SIG-M5 treated with dmso at 0.1 percent for 504 hours (cell line): ENCODE results near the gene LGALS9C.
"Not testable (repeated sequence)": the region's sequence is repeated elsewhere in the genome, so short reads cannot be mapped to it uniquely, and the experiment has no call there.

Experiments used
- DNase-seq: peaks from one replicate; lab custom pipeline; 2025; ENCODE audit not compliant: unreplicated experiment; lab: John Stamatoyannopoulos, UW

The LGALS9C gene

GRCh38 chr17:18476508-18477308, at the start of gene LGALS9C:
Gene LGALS9C (plus strand): TSS chr17:18476789. CDS start chr17:18476855, 66 bp downstream.
- DNase-seq = not testable (repeated sequence)

GRCh38 chr17:18432206-18432605, 44.4 kb upstream of the LGALS9C start:
- DNase-seq = not testable (repeated sequence)

- DNase-seq = not testable (repeated sequence)
Observed at GRCh38 chr17:18439465-18439870, 37.1 kb upstream of the LGALS9C start.

- DNase-seq = not testable (repeated sequence)
Observed at GRCh38 chr17:18442093-18442492, 34.5 kb upstream of the LGALS9C start.

- not testable (repeated sequence) for DNase-seq
Observed at GRCh38 chr17:18442532-18442931, 34.1 kb upstream of the LGALS9C start.

- DNase-seq = not testable (repeated sequence)
Observed at GRCh38 chr17:18447476-18448205, 28.9 kb upstream of the LGALS9C start.

GRCh38 chr17:18448311-18448710, 28.3 kb upstream of the LGALS9C start:
- DNase-seq = not testable (repeated sequence)

GRCh38 chr17:18449833-18450232, 26.8 kb upstream of the LGALS9C start:
- not testable (repeated sequence) for DNase-seq

- not testable (repeated sequence) for DNase-seq
Observed at GRCh38 chr17:18450998-18451397, 25.6 kb upstream of the LGALS9C start.

GRCh38 chr17:18451969-18452368, 24.6 kb upstream of the LGALS9C start:
- not testable (repeated sequence) for DNase-seq

- not testable (repeated sequence) for DNase-seq
Observed at GRCh38 chr17:18459035-18459434, 17.6 kb upstream of the LGALS9C start.

- not testable (repeated sequence) for DNase-seq
Observed at GRCh38 chr17:18463831-18464502, 12.6 kb upstream of the LGALS9C start.

- DNase-seq = not testable (repeated sequence)
Observed at GRCh38 chr17:18466250-18466983, 10.2 kb upstream of the LGALS9C start.

- not testable (repeated sequence) for DNase-seq
Observed at GRCh38 chr17:18467001-18467400, 9.6 kb upstream of the LGALS9C start.

GRCh38 chr17:18468472-18469171, 8.0 kb upstream of the LGALS9C start:
- not testable (repeated sequence) for DNase-seq

GRCh38 chr17:18469837-18470236, 6.8 kb upstream of the LGALS9C start:
- not testable (repeated sequence) for DNase-seq

GRCh38 chr17:18470345-18470930, 6.2 kb upstream of the LGALS9C start:
- DNase-seq = not testable (repeated sequence)

- DNase-seq = not testable (repeated sequence)
Observed at GRCh38 chr17:18473967-18474366, 2.6 kb upstream of the LGALS9C start.

GRCh38 chr17:18474754-18475153, 1.8 kb upstream of the LGALS9C start:
- not testable (repeated sequence) for DNase-seq

GRCh38 chr17:18477367-18477766, 778 bp downstream of the LGALS9C start:
- DNase-seq = not testable (repeated sequence)
